HG03432 (cell line): ENCODE measurements around the gene HIP1R.
A peak's percentile ranks its signal among the peaks of the same experiment; 100 is the strongest.

Source experiments
- ATAC-seq: cut with Tn5 transposase; IDR thresholded peaks from one replicate; pipeline ENCODE4 v1.9.1; 2021; ENCODE audit warnings: mild to moderate bottlenecking, moderate library complexity; ENCODE audit not compliant: unreplicated experiment

HIP1R gene

GRCh38 chr12:122860854-122861586, 25.8 kb downstream of the HIP1R start:
- no peak for ATAC-seq

- ATAC-seq = no peak
Observed at GRCh38 chr12:122861587-122861970, 26.3 kb downstream of the HIP1R start.

- ATAC-seq = no peak
Observed at GRCh38 chr12:122862110-122862634, 26.9 kb downstream of the HIP1R start.

- ATAC-seq = no peak
Observed at GRCh38 chr12:122862872-122863701, 27.8 kb downstream of the HIP1R start.

- no peak for ATAC-seq
Observed at GRCh38 chr12:122864894-122865253, 29.6 kb downstream of the HIP1R start.

GRCh38 chr12:122865268-122866231, 30.3 kb downstream of the HIP1R start:
- no peak for ATAC-seq

GRCh38 chr12:122866379-122866778, 31.1 kb downstream of the HIP1R start:
- no peak for ATAC-seq

GRCh38 chr12:122866950-122867607, 31.8 kb downstream of the HIP1R start:
- ATAC-seq = no peak

- no peak for ATAC-seq
Observed at GRCh38 chr12:122867691-122868461, 32.6 kb downstream of the HIP1R start.

GRCh38 chr12:122868471-122869177, 33.4 kb downstream of the HIP1R start:
- no peak for ATAC-seq

GRCh38 chr12:122869207-122869973, 34.1 kb downstream of the HIP1R start:
- no peak for ATAC-seq

GRCh38 chr12:122870163-122870842, 35.0 kb downstream of the HIP1R start:
- no peak for ATAC-seq

GRCh38 chr12:122870867-122871664, 35.8 kb downstream of the HIP1R start:
- no peak for ATAC-seq

- ATAC-seq = peak; percentile 37
Observed at GRCh38 chr12:122871851-122872780, 36.9 kb downstream of the HIP1R start.

GRCh38 chr12:122872815-122873361, 37.6 kb downstream of the HIP1R start:
- ATAC-seq = no peak
